Right atrium auricular region (tissue), 2 donors: Measurements from ENCODE around the gene ACR. TPM values are rescaled to one million over a fixed set of nuclear protein-coding genes. Genes with fewer than 3 reads are reported as not detected.

Experiments used
- DNase-seq: peaks from one replicate; pipeline ENCODE4 v3.0.0-alpha.2; 2019; ENCODE audit warnings: low spot score
- H3K27ac ChIP-seq, 2 donors: fragments of 200-600 bp; sonication (generic); 1 replicate in 1 of 2; 2 replicates in 1 of 2; pipeline ENCODE4 v1.5.1; 2016 to 2019
- H3K27me3 ChIP-seq, 2 donors: fragments of 200-600 bp; sonication (generic); one replicate each; pipeline versions ENCODE4 v1.5.1 to v1.6.0; 2017 to 2019
- H3K36me3 ChIP-seq: fragments of 200-600 bp; sonication (generic); one replicate; pipeline ENCODE4 v1.5.1; 2016
- H3K4me1 ChIP-seq, 2 donors: fragments of 200-600 bp; sonication (generic); one replicate each; pipeline versions ENCODE4 v1.5.1 to v1.6.0; 2017 to 2019
- H3K4me3 ChIP-seq, 2 donors: fragments of 200-600 bp; sonication (generic); 1 replicate in 1 of 2; 2 replicates in 1 of 2; pipeline ENCODE4 v1.5.1; 2017 to 2019; ENCODE audit warnings: mild to moderate bottlenecking in 1 of 2, moderate library complexity in 1 of 2
- H3K9me3 ChIP-seq, 2 donors: fragments of 200-600 bp; sonication (generic); one replicate each; pipeline ENCODE4 v1.5.1; 2019
- total RNA-seq, 2 donors: library from RNA; depleted of rRNA; stranded (reverse); fragments of >200 nt; gene quantifications; one replicate each; pipeline ENCODE4 v1.1.0, GENCODE V29; 2016
- TF ChIP-seq, protein P1 (sequence below), 2 donors: fragments of 200-600 bp; sonication (generic); IDR thresholded peaks; one replicate each; pipeline ENCODE4 v1.5.1; 2019; ENCODE audit warnings: antibody characterized with exemption in 2 of 2

The ACR gene
- total RNA-seq, 2 donors from 2014 or later: 0.39 TPM; not detected in 1

- Histone ChIP-seq H3K9me3 (no peaks in the 10 kb centered on the region), H3K27ac (no peak overlapping the region), H3K36me3 (peaks cover 5% of the 10 kb centered on the region), H3K4me3 (no peak overlapping the region), H3K27me3 (peaks cover 0 to 2% of the 10 kb centered on the region in 2 donors), H3K4me1 (peaks cover 0 to 25% of the 10 kb centered on the region in 2 donors)
- TF ChIP-seq, protein P1, sequence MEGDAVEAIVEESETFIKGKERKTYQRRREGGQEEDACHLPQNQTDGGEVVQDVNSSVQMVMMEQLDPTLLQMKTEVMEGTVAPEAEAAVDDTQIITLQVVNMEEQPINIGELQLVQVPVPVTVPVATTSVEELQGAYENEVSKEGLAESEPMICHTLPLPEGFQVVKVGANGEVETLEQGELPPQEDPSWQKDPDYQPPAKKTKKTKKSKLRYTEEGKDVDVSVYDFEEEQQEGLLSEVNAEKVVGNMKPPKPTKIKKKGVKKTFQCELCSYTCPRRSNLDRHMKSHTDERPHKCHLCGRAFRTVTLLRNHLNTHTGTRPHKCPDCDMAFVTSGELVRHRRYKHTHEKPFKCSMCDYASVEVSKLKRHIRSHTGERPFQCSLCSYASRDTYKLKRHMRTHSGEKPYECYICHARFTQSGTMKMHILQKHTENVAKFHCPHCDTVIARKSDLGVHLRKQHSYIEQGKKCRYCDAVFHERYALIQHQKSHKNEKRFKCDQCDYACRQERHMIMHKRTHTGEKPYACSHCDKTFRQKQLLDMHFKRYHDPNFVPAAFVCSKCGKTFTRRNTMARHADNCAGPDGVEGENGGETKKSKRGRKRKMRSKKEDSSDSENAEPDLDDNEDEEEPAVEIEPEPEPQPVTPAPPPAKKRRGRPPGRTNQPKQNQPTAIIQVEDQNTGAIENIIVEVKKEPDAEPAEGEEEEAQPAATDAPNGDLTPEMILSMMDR (IDR thresholded peaks at IDR 0.05): no peak
- no peak for DNase-seq
These were observed 21.5 kb upstream of the ACR start for GRCh38 chr22:50716290-50717024.

DNA sequence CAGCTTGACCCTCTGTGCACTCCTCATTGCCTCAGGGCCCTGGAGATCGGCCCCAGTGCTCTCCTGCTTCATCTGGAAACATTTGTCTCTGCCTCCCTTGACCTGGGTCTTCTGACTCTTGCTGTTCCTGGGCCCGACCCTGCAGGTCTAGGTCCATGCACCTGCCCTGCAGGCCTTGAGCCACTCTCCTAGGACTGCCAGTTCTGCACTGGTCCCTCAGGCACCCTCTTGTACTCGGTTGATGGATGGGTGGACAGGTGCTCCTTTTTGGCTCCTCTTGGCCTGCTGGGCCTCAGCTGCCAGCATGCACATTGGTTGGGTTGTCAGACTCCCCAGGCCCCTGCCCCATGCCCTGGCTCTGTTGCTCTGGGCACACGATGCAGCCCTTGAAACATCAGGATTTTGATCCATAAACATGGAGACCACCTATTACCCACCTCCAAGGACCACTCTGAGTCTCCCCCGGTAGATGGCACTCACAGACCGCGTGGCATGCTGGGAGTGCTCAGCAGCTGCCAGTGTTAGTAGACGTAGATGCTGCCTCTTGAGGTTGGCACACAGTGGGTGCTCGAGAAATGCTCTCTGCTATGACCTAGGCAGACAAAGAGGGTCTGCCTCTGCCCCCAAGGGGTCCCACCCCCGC lies 20.2 kb upstream of the ACR start:
- no peaks in the 10 kb centered on the region for H3K9me3 ChIP-seq
- TF ChIP-seq, protein P1 (IDR thresholded peaks at IDR 0.05): no peak
- H3K4me1 ChIP-seq: peaks cover 0 to 31% of the 10 kb centered on the region in 2 donors
- H3K4me3 ChIP-seq: no peak overlapping the region
- no peak for DNase-seq
- peaks cover 11% of the 10 kb centered on the region for H3K36me3 ChIP-seq
- no peak overlapping the region for H3K27ac ChIP-seq
- H3K27me3 ChIP-seq: peaks cover 0 to 2% of the 10 kb centered on the region in 2 donors

GRCh38 chr22:50718352-50718709 lies 19.7 kb upstream of the ACR start:
- no peak overlapping the region for H3K27ac ChIP-seq
- H3K4me3 ChIP-seq: no peak overlapping the region
- no peaks in the 10 kb centered on the region for H3K9me3 ChIP-seq
- peaks cover 0 to 2% of the 10 kb centered on the region in 2 donors for H3K27me3 ChIP-seq
- no peak for DNase-seq
- H3K4me1 ChIP-seq: peaks cover 0 to 29% of the 10 kb centered on the region in 2 donors
- H3K36me3 ChIP-seq: peaks cover 11% of the 10 kb centered on the region
- TF ChIP-seq, protein P1 (IDR thresholded peaks at IDR 0.05): no peak

GRCh38 chr22:50719814-50720300 lies 18.1 kb upstream of the ACR start:
- DNase-seq: no peak
- Histone ChIP-seq H3K9me3 (no peaks in the 10 kb centered on the region), H3K27ac (no peak overlapping the region), H3K4me1 (peaks cover 0 to 19% of the 10 kb centered on the region in 2 donors), H3K4me3 (peak overlapping the region in 1 of 2 donors; percentile 9), H3K36me3 (peaks cover 11% of the 10 kb centered on the region), H3K27me3 (peaks cover 0 to 2% of the 10 kb centered on the region in 2 donors)
- TF ChIP-seq, protein P1 (IDR thresholded peaks at IDR 0.05): no peak

- DNase-seq: no peak
- Histone ChIP-seq H3K27ac (no peak overlapping the region), H3K4me3 (peak overlapping the region in 1 of 2 donors; percentile 9), H3K27me3 (peaks cover 0 to 2% of the 10 kb centered on the region in 2 donors), H3K36me3 (peaks cover 11% of the 10 kb centered on the region), H3K4me1 (peaks cover 0 to 19% of the 10 kb centered on the region in 2 donors), H3K9me3 (no peaks in the 10 kb centered on the region)
- TF ChIP-seq, protein P1 (IDR thresholded peaks at IDR 0.05): no peak
These were observed 17.4 kb upstream of the ACR start for GRCh38 chr22:50720301-50721256.
